Measurements from ENCODE around the gene FTO. TPM values are rescaled to one million over a fixed set of nuclear protein-coding genes. Genes with fewer than 3 reads are reported as not detected.

FTO gene
- polyA plus RNA-seq, 2 of the 4 experiments (the other 2 are of a cell fraction): 48.7 to 101 TPM

GRCh38 chr16:53960954-53961616 lies 257.1 kb downstream of the FTO start:
- Histone ChIP-seq H3K27ac (no peak overlapping the region), H3K9me3 (no peaks in the 10 kb centered on the region), H3K4me1 (no peaks in the 10 kb centered on the region), H3K4me3 (no peak overlapping the region), H3K4me2 (no peak overlapping the region)
- WGBS (ENCODE audit: missing lambda C conversion rate): 84% methylated on average over 6 of the region's 6 CpGs
- ATAC-seq: no peak
- POLR2A ChIA-PET: no interaction called here
- CTCF ChIA-PET: interaction anchor here (0.7 kb wide), 1 partner anchor 1668 kb away, joined by 3 read pairs; no protein-coding TSS in a partner anchor
- no peak for TF ChIP-seq FOSB (CRISPR knock-in tag; IDR thresholded peaks at IDR 0.05)
- TF ChIP-seq ESRRA (IDR thresholded peaks at IDR 0.05; ENCODE audit: borderline replicate concordance, low read length): no peak
- TF ChIP-seq, protein P1, sequence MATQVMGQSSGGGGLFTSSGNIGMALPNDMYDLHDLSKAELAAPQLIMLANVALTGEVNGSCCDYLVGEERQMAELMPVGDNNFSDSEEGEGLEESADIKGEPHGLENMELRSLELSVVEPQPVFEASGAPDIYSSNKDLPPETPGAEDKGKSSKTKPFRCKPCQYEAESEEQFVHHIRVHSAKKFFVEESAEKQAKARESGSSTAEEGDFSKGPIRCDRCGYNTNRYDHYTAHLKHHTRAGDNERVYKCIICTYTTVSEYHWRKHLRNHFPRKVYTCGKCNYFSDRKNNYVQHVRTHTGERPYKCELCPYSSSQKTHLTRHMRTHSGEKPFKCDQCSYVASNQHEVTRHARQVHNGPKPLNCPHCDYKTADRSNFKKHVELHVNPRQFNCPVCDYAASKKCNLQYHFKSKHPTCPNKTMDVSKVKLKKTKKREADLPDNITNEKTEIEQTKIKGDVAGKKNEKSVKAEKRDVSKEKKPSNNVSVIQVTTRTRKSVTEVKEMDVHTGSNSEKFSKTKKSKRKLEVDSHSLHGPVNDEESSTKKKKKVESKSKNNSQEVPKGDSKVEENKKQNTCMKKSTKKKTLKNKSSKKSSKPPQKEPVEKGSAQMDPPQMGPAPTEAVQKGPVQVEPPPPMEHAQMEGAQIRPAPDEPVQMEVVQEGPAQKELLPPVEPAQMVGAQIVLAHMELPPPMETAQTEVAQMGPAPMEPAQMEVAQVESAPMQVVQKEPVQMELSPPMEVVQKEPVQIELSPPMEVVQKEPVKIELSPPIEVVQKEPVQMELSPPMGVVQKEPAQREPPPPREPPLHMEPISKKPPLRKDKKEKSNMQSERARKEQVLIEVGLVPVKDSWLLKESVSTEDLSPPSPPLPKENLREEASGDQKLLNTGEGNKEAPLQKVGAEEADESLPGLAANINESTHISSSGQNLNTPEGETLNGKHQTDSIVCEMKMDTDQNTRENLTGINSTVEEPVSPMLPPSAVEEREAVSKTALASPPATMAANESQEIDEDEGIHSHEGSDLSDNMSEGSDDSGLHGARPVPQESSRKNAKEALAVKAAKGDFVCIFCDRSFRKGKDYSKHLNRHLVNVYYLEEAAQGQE (IDR thresholded peaks at IDR 0.05): no peak
- FAIRE-seq: no peak
- DNase-seq (ENCODE audit: low read depth in 1 of 2, low spot score in 1 of 2): no peak

DNA sequence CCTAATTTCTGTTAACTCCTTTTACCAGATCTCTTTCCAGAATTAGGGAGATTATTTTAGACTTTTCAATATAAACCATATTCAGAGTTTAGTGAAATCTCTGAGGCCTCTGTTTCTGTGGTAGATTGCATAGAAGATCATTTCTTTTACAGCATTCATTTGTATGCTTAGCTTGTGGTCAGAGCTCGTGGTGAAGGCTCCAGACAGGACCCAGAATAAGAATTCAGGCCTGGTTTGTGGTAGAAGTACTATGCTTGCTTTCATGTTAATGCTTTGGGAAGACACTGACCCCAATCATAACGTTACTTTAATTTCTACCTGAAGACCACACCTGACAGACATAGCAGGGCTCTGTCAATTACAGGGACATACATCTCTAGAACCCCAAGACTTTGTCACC lies 258.1 kb downstream of the FTO start:
- no peak for ATAC-seq
- FAIRE-seq: no peak
- Histone ChIP-seq H3K9me3 (no peaks in the 10 kb centered on the region), H3K4me1 (no peaks in the 10 kb centered on the region), H3K4me2 (no peak overlapping the region), H3K27ac (no peak overlapping the region), H3K4me3 (no peak overlapping the region)
- no peak for DNase-seq (ENCODE audit: low read depth in 1 of 2, low spot score in 1 of 2)
- ChIA-PET POLR2A (no interaction called here), CTCF (interaction anchor here (1.4 kb wide), 1 partner anchor 10 kb away, joined by 4 read pairs; no protein-coding TSS in a partner anchor)
- TF ChIP-seq ESRRA (IDR thresholded peaks at IDR 0.05; ENCODE audit: borderline replicate concordance, low read length) (no peak), POLR2A (IDR thresholded peaks at IDR 0.05; ENCODE audit: low read length) (no peak), RFX5 (IDR thresholded peaks at IDR 0.05) (no peak), MAZ (IDR thresholded peaks at IDR 0.05; ENCODE audit: borderline replicate concordance, low read depth, low read length) (no peak), CEBPB (IDR thresholded peaks at IDR 0.05) (no peak), KDM1A (IDR thresholded peaks at IDR 0.05; ENCODE audit: low read depth) (no peak), EHMT2 (IDR thresholded peaks at IDR 0.05; ENCODE audit: low read depth) (no peak), EHF (CRISPR knock-in tag; IDR thresholded peaks at IDR 0.05) (no peak)
- TF ChIP-seq, protein P2, sequence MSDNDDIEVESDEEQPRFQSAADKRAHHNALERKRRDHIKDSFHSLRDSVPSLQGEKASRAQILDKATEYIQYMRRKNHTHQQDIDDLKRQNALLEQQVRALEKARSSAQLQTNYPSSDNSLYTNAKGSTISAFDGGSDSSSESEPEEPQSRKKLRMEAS (IDR thresholded peaks at IDR 0.05): no peak
- WGBS (ENCODE audit: missing lambda C conversion rate): 63% methylated on average over 2 of the region's 2 CpGs

GRCh38 chr16:53964145-53964790 lies 260.3 kb downstream of the FTO start:
- H3K4me3 ChIP-seq: no peak overlapping the region
- no peak overlapping the region for H3K27ac ChIP-seq
- H3K9me3 ChIP-seq: no peaks in the 10 kb centered on the region
- ATAC-seq (no peak), DNase-seq (ENCODE audit: low read depth in 1 of 2, low spot score in 1 of 2) (no peak), FAIRE-seq (no peak)
- TF ChIP-seq ESRRA (IDR thresholded peaks at IDR 0.05; ENCODE audit: borderline replicate concordance, low read length): no peak
- TF ChIP-seq CBX8 (IDR thresholded peaks at IDR 0.05): no peak
- no peak for TF ChIP-seq EHMT2 (IDR thresholded peaks at IDR 0.05; ENCODE audit: low read depth)
- no peak overlapping the region for H3K4me2 ChIP-seq
- ChIA-PET CTCF (no interaction called here), POLR2A (no interaction called here)
- no peaks in the 10 kb centered on the region for H3K4me1 ChIP-seq

DNA sequence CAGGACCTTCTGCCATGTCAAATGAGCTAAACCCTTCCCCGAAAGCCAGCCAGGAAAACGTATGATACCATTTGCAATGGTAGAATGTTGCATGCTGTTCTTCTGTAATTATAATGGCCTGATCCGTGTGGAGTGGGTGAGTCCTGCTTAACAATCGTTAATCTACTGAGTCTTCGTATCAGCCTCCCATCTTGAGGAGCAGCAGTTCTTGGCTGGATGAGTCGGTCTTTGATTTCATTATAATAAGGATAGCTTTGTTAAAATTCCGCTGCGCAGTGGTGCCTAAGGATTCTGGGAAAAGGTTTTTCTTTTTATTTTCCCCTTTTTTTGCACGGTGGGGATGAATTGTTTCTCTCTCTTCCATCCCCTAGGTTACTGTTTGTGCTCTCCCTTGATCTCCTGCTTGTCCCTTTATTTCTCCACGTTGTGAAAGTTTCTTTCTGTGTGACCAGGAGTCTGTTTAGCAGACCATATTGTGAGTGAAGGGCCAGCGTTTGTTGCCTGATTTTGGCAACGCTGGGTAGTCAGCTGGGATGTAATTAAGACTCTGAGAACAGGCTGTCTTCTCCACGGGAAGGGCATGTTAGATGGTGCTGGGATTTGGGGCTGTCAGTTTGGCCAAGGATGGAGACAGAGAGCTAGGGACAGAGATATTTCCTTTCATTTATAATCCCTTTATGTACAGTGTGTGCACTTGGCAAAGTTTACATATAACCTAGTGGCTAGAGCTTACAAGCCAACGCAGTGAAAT lies 263.0 kb downstream of the FTO start:
- DNase-seq (ENCODE audit: low read depth in 1 of 2, low spot score in 1 of 2) (no peak), ATAC-seq (no peak), FAIRE-seq (no peak)
- no peaks in the 10 kb centered on the region for H3K4me1 ChIP-seq
- H3K9me3 ChIP-seq: no peaks in the 10 kb centered on the region
- no peak overlapping the region for H3K4me3 ChIP-seq
- no peak overlapping the region for H3K4me2 ChIP-seq
- no peak overlapping the region for H3K27ac ChIP-seq
- 83% methylated on average over 14 of the region's 14 CpGs for WGBS (ENCODE audit: missing lambda C conversion rate)
- POLR2A ChIA-PET: no interaction called here
- CTCF ChIA-PET: no interaction called here
- TF ChIP-seq KDM1A (IDR thresholded peaks at IDR 0.05; ENCODE audit: low read depth): no peak
- TF ChIP-seq, protein P2 (IDR thresholded peaks at IDR 0.05): no peak
- no peak for TF ChIP-seq HOXA7 (CRISPR knock-in tag; IDR thresholded peaks at IDR 0.05)
- TF ChIP-seq BHLHE40 (IDR thresholded peaks at IDR 0.05; ENCODE audit: low read depth, low read length): no peak
- TF ChIP-seq KDM5A (IDR thresholded peaks at IDR 0.05): no peak
- no peak for TF ChIP-seq HEYL (CRISPR knock-in tag; IDR thresholded peaks at IDR 0.05)
- no peak for TF ChIP-seq RARB (CRISPR knock-in tag; IDR thresholded peaks at IDR 0.05)
- TF ChIP-seq CEBPB (IDR thresholded peaks at IDR 0.05): no peak
- no peak for TF ChIP-seq POLR2A (IDR thresholded peaks at IDR 0.05; ENCODE audit: low read length)
- TF ChIP-seq, protein P3, sequence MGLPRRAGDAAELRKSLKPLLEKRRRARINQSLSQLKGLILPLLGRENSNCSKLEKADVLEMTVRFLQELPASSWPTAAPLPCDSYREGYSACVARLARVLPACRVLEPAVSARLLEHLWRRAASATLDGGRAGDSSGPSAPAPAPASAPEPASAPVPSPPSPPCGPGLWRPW (IDR thresholded peaks at IDR 0.05): no peak
- TF ChIP-seq RNF2 (IDR thresholded peaks at IDR 0.05; ENCODE audit: borderline replicate concordance, low read depth): no peak
- TF ChIP-seq, protein P1 (IDR thresholded peaks at IDR 0.05): no peak
- no peak for TF ChIP-seq GATA3 (IDR thresholded peaks at IDR 0.05; ENCODE audit: borderline replicate concordance)

Data from A549 (cell line).